ENCODE data around the gene GPR27.

The GPR27 gene

GRCh38 chr3:71754610-71755253 is 1.1 kb downstream of the GPR27 start:
- TF ChIP-seq ZNF184 (tag by site-specific recombination; IDR thresholded peaks at IDR 0.05) (no peak), SP7 (tag by site-specific recombination; IDR thresholded peaks at IDR 0.05) (no peak), KLF7 (tag by site-specific recombination; IDR thresholded peaks at IDR 0.05; ENCODE audit: borderline replicate concordance) (no peak), ZNF518A (tag by site-specific recombination; conservative IDR thresholded peaks at IDR 0.05; ENCODE audit: low read depth) (no peak), ZNF362 (tag by site-specific recombination; IDR thresholded peaks at IDR 0.05) (no peak), ZNF239 (tag by site-specific recombination; IDR thresholded peaks at IDR 0.05) (no peak), ZSCAN16 (tag by site-specific recombination; IDR thresholded peaks at IDR 0.05) (no peak), SETDB1 (IDR thresholded peaks at IDR 0.05; ENCODE audit: insufficient read length, low read length) (no peak), ZNF132 (tag by site-specific recombination; IDR thresholded peaks at IDR 0.05; ENCODE audit: borderline replicate concordance) (no peak), ZNF473 (tag by site-specific recombination; IDR thresholded peaks at IDR 0.05) (no peak), ZNF10 (tag by site-specific recombination; IDR thresholded peaks at IDR 0.05) (no peak), ZNF398 (tag by site-specific recombination; IDR thresholded peaks at IDR 0.05) (no peak), ATF2 (tag by site-specific recombination; IDR thresholded peaks at IDR 0.05; ENCODE audit: low read depth) (no peak), TCF7L2 (IDR thresholded peaks at IDR 0.05; ENCODE audit: borderline replicate concordance, low read depth, low read length) (no peak), REPIN1 (tag by site-specific recombination; IDR thresholded peaks at IDR 0.05; ENCODE audit: low read depth) (no peak), PRDM2 (tag by site-specific recombination; IDR thresholded peaks at IDR 0.05; ENCODE audit: borderline replicate concordance) (no peak)
- peak overlapping the region; percentile 56; the same call in 1 of the 2 replicates for H3K4me3 ChIP-seq (ENCODE audit: low read depth, low read length)
- H3K9me3 ChIP-seq (ENCODE audit: control insufficient read depth, insufficient read depth, low read depth, low read length), result no peaks in the 10 kb centered on the region
- ChIA-PET CTCF (interaction anchor here (1.1 kb wide), 1 partner anchor 120 kb away, joined by 3 read pairs; no protein-coding TSS in a partner anchor), POLR2A (interaction anchor here (1.0 kb wide), 1 partner anchor 8 kb away, joined by 4 read pairs; no protein-coding TSS in a partner anchor)
- no peaks in the 10 kb centered on the region for H3K36me3 ChIP-seq (ENCODE audit: control insufficient read depth in 2 of 2, insufficient read depth in 1 of 2, low read length in 2 of 2)
- no peaks in the 10 kb centered on the region; the same call in 1 of the 2 replicates for H3K4me1 ChIP-seq (ENCODE audit: control insufficient read depth, insufficient read depth, low read length)
- H3K27ac ChIP-seq (ENCODE audit: extremely low read depth, low read depth, low read length), result peak overlapping the region; percentile 76; the same call in 1 of the 2 replicates

Data from HEK293 (cell line).